PFSK-1 (cell line): ENCODE measurements around the gene IGDCC3.

Experiments used
- POLR2AphosphoS5 ChIP-seq: IDR thresholded peaks from 2 replicates; pipeline ENCODE4 v1.6.1; 2012; ENCODE audit warnings: low read depth, mild to moderate bottlenecking, control low read depth, low read length, moderate library complexity
- SIN3A ChIP-seq: IDR thresholded peaks from 2 replicates; pipeline ENCODE4 v1.6.1; 2012; ENCODE audit warnings: mild to moderate bottlenecking, low read length, moderate library complexity, borderline replicate concordance; ENCODE audit not compliant: insufficient read depth

DNA sequence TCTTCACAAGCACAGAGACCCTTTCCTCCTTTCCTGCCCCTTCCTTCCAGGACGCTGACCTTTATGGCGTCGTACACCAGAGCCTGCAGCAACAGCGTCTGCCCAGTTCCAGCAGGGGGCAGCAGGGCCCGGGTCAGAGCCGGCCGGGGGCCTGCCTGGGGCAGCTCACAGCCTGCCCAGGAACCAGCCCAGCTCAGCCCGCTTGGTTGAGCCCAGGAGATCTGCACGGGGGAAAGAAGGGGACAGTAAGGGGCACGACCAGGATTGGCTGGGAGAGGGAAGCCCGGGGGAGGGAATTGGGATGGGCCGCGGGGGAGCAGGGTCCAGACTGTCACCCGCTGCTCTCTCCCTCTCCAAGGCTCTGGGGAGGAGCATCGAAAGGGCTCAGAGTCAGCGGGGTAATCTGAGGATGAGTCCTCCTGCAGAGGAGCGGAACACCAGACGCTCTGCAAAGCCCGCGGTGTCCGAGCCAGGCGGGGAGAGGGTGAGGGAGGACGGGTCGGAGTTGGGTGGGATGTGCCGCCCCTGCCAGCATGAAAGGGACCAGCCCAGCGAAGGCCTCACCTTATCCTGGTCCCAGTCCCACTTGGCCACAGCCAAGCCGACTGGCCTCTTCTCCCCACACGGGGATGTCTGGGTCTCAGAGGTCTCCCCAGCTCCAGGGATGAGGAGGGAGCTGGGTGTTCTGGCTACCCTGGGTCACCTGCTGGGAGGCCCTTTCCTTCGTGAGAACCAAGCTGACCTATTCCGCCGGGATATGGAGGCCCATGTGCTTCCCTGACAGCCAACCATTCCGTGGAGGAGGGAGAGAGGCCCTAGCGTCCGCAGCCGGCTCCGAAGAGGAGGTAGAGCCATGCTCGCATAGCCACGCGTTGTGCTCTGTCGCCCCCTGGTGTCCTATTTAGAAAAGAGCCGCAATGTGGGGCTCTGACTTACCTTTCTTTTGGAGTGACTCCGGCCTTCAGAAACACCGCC lies 7.4 kb upstream of the IGDCC3 start:
- TF ChIP-seq SIN3A (no peak), POLR2AphosphoS5 (no peak)
